ENCODE measurements around the gene EFCAB6.

EFCAB6 gene

GRCh38 chr22:43840851-43841250, 28.7 kb upstream of the EFCAB6 start:
- WGBS (ENCODE audit: extremely low coverage, insufficient coverage, insufficient read length) = no CpG with 5 or more reads among the region's 16 CpGs
- no peak overlapping the region for H2AK5ac ChIP-seq (ENCODE audit: low read length)
- H4K8ac ChIP-seq (ENCODE audit: low read depth, low read length) = no peak overlapping the region
- H3K23ac ChIP-seq (ENCODE audit: low read length) = no peak overlapping the region
- H3K18ac ChIP-seq (ENCODE audit: low read length) = no peak overlapping the region
- DNase-seq = no peak
- H3K79me2 ChIP-seq (ENCODE audit: control insufficient read depth, insufficient read depth, low read length, poor library complexity) = no peaks in the 10 kb centered on the region
- no peak overlapping the region for H3K27ac ChIP-seq (ENCODE audit: low read depth, low read length)
- H2BK12ac ChIP-seq (ENCODE audit: low read length) = no peak overlapping the region
- H3K14ac ChIP-seq (ENCODE audit: low read length) = no peak overlapping the region
- no peak overlapping the region for H3K4me2 ChIP-seq (ENCODE audit: low read length)
- no peaks in the 10 kb centered on the region for H3K27me3 ChIP-seq (ENCODE audit: insufficient read depth, low read length)
- no peaks in the 10 kb centered on the region for H3K79me1 ChIP-seq (ENCODE audit: low read length)
- H2BK120ac ChIP-seq (ENCODE audit: insufficient read depth, low read length, poor library complexity) = no peak overlapping the region
- H3K4me3 ChIP-seq (ENCODE audit: low read depth, low read length) = no peak overlapping the region
- no peak overlapping the region for H2BK5ac ChIP-seq (ENCODE audit: low read depth, low read length, poor library complexity)
- H3K4ac ChIP-seq (ENCODE audit: low read depth, low read length) = no peak overlapping the region
- no peaks in the 10 kb centered on the region for H3K4me1 ChIP-seq (ENCODE audit: control insufficient read depth in 1 of 2, insufficient read depth in 2 of 2, low read length in 2 of 2)
- H3K36me3 ChIP-seq (ENCODE audit: control insufficient read depth in 1 of 2, insufficient read depth in 2 of 2, low read length in 2 of 2) = no peaks in the 10 kb centered on the region
- H2AFZ ChIP-seq (ENCODE audit: insufficient read depth, low read length, poor library complexity) = no peak overlapping the region
- no peak overlapping the region for H4K91ac ChIP-seq (ENCODE audit: low read depth, low read length)
- H4K12ac ChIP-seq (ENCODE audit: low read depth, low read length) = no peak overlapping the region
- H3K9ac ChIP-seq (ENCODE audit: low read length) = no peak overlapping the region
- peaks cover 4% of the 10 kb centered on the region for H3K9me3 ChIP-seq (ENCODE audit: insufficient read depth, low read depth, low read length)

GRCh38 chr22:43840431-43840830, 28.3 kb upstream of the EFCAB6 start:
- Histone ChIP-seq H3K9me3 (ENCODE audit: insufficient read depth, low read depth, low read length) (peaks cover 4% of the 10 kb centered on the region), H2AFZ (ENCODE audit: insufficient read depth, low read length, poor library complexity) (no peak overlapping the region), H3K14ac (ENCODE audit: low read length) (no peak overlapping the region), H3K79me1 (ENCODE audit: low read length) (no peaks in the 10 kb centered on the region), H4K91ac (ENCODE audit: low read depth, low read length) (no peak overlapping the region), H3K4me3 (ENCODE audit: low read depth, low read length) (no peak overlapping the region), H2BK5ac (ENCODE audit: low read depth, low read length, poor library complexity) (no peak overlapping the region), H3K4ac (ENCODE audit: low read depth, low read length) (no peak overlapping the region), H4K12ac (ENCODE audit: low read depth, low read length) (no peak overlapping the region), H2BK120ac (ENCODE audit: insufficient read depth, low read length, poor library complexity) (no peak overlapping the region), H3K27me3 (ENCODE audit: insufficient read depth, low read length) (no peaks in the 10 kb centered on the region), H3K9ac (ENCODE audit: low read length) (no peak overlapping the region), H2AK5ac (ENCODE audit: low read length) (no peak overlapping the region), H4K8ac (ENCODE audit: low read depth, low read length) (no peak overlapping the region), H3K36me3 (ENCODE audit: control insufficient read depth in 1 of 2, insufficient read depth in 2 of 2, low read length in 2 of 2) (no peaks in the 10 kb centered on the region), H3K79me2 (ENCODE audit: control insufficient read depth, insufficient read depth, low read length, poor library complexity) (no peaks in the 10 kb centered on the region), H2BK12ac (ENCODE audit: low read length) (no peak overlapping the region), H3K27ac (ENCODE audit: low read depth, low read length) (no peak overlapping the region), H3K4me1 (ENCODE audit: control insufficient read depth in 1 of 2, insufficient read depth in 2 of 2, low read length in 2 of 2) (no peaks in the 10 kb centered on the region), H3K4me2 (ENCODE audit: low read length) (no peak overlapping the region), H3K18ac (ENCODE audit: low read length) (no peak overlapping the region), H3K23ac (ENCODE audit: low read length) (no peak overlapping the region)
- no peak for DNase-seq
- WGBS (ENCODE audit: extremely low coverage, insufficient coverage, insufficient read length) = no CpG with 5 or more reads among the region's 13 CpGs

- Histone ChIP-seq H3K4ac (ENCODE audit: low read depth, low read length) (no peak overlapping the region), H3K9ac (ENCODE audit: low read length) (no peak overlapping the region), H2BK5ac (ENCODE audit: low read depth, low read length, poor library complexity) (no peak overlapping the region), H3K79me1 (ENCODE audit: low read length) (no peaks in the 10 kb centered on the region), H3K4me3 (ENCODE audit: low read depth, low read length) (no peak overlapping the region), H3K18ac (ENCODE audit: low read length) (no peak overlapping the region), H2BK12ac (ENCODE audit: low read length) (no peak overlapping the region), H4K8ac (ENCODE audit: low read depth, low read length) (no peak overlapping the region), H3K27me3 (ENCODE audit: insufficient read depth, low read length) (no peaks in the 10 kb centered on the region), H3K27ac (ENCODE audit: low read depth, low read length) (no peak overlapping the region), H4K12ac (ENCODE audit: low read depth, low read length) (no peak overlapping the region), H2AK5ac (ENCODE audit: low read length) (no peak overlapping the region), H2AFZ (ENCODE audit: insufficient read depth, low read length, poor library complexity) (no peak overlapping the region), H2BK120ac (ENCODE audit: insufficient read depth, low read length, poor library complexity) (no peak overlapping the region), H3K23ac (ENCODE audit: low read length) (no peak overlapping the region), H3K4me2 (ENCODE audit: low read length) (no peak overlapping the region), H3K36me3 (ENCODE audit: control insufficient read depth in 1 of 2, insufficient read depth in 2 of 2, low read length in 2 of 2) (no peaks in the 10 kb centered on the region), H3K4me1 (ENCODE audit: control insufficient read depth in 1 of 2, insufficient read depth in 2 of 2, low read length in 2 of 2) (no peaks in the 10 kb centered on the region), H3K79me2 (ENCODE audit: control insufficient read depth, insufficient read depth, low read length, poor library complexity) (no peaks in the 10 kb centered on the region), H3K14ac (ENCODE audit: low read length) (no peak overlapping the region), H3K9me3 (ENCODE audit: insufficient read depth, low read depth, low read length) (peaks cover 2% of the 10 kb centered on the region), H4K91ac (ENCODE audit: low read depth, low read length) (no peak overlapping the region)
- no CpG with 5 or more reads among the region's 8 CpGs for WGBS (ENCODE audit: extremely low coverage, insufficient coverage, insufficient read length)
- DNase-seq = no peak
Observed at GRCh38 chr22:43839781-43840180, 27.7 kb upstream of the EFCAB6 start.

GRCh38 chr22:43838571-43839307, 26.6 kb upstream of the EFCAB6 start:
- H3K36me3 ChIP-seq (ENCODE audit: control insufficient read depth in 1 of 2, insufficient read depth in 2 of 2, low read length in 2 of 2) = no peaks in the 10 kb centered on the region
- H2BK5ac ChIP-seq (ENCODE audit: low read depth, low read length, poor library complexity) = no peak overlapping the region
- H3K14ac ChIP-seq (ENCODE audit: low read length) = no peak overlapping the region
- H3K18ac ChIP-seq (ENCODE audit: low read length) = no peak overlapping the region
- no peak overlapping the region for H3K27ac ChIP-seq (ENCODE audit: low read depth, low read length)
- H2BK120ac ChIP-seq (ENCODE audit: insufficient read depth, low read length, poor library complexity) = no peak overlapping the region
- H4K91ac ChIP-seq (ENCODE audit: low read depth, low read length) = no peak overlapping the region
- no CpG with 5 or more reads among the region's 25 CpGs for WGBS (ENCODE audit: extremely low coverage, insufficient coverage, insufficient read length)
- H3K23ac ChIP-seq (ENCODE audit: low read length) = no peak overlapping the region
- no peaks in the 10 kb centered on the region for H3K79me1 ChIP-seq (ENCODE audit: low read length)
- H3K9ac ChIP-seq (ENCODE audit: low read length) = no peak overlapping the region
- H4K8ac ChIP-seq (ENCODE audit: low read depth, low read length) = no peak overlapping the region
- no peaks in the 10 kb centered on the region for H3K79me2 ChIP-seq (ENCODE audit: control insufficient read depth, insufficient read depth, low read length, poor library complexity)
- no peaks in the 10 kb centered on the region for H3K27me3 ChIP-seq (ENCODE audit: insufficient read depth, low read length)
- no peak for DNase-seq
- peaks cover 2% of the 10 kb centered on the region for H3K9me3 ChIP-seq (ENCODE audit: insufficient read depth, low read depth, low read length)
- H2AFZ ChIP-seq (ENCODE audit: insufficient read depth, low read length, poor library complexity) = no peak overlapping the region
- no peak overlapping the region for H2AK5ac ChIP-seq (ENCODE audit: low read length)
- H4K12ac ChIP-seq (ENCODE audit: low read depth, low read length) = no peak overlapping the region
- no peak overlapping the region for H3K4ac ChIP-seq (ENCODE audit: low read depth, low read length)
- H2BK12ac ChIP-seq (ENCODE audit: low read length) = no peak overlapping the region
- H3K4me1 ChIP-seq (ENCODE audit: control insufficient read depth in 1 of 2, insufficient read depth in 2 of 2, low read length in 2 of 2) = no peaks in the 10 kb centered on the region
- no peak overlapping the region for H3K4me2 ChIP-seq (ENCODE audit: low read length)
- peak overlapping the region; percentile 30 for H3K4me3 ChIP-seq (ENCODE audit: low read depth, low read length)
